ENCODE results near the gene TBC1D19. TPM values are rescaled to one million over a fixed set of nuclear protein-coding genes. Genes with fewer than 3 reads are reported as not detected.
"Not testable (repeated sequence)": the region's sequence is repeated elsewhere in the genome, so short reads cannot be mapped to it uniquely, and the experiment has no call there.

Gene TBC1D19
- total RNA-seq, 1 donor from 2014 or later = 5.2 TPM

- Mint-ChIP-seq H3K27me3 (no peaks in the 10 kb centered on the region), H3K27ac (no peak overlapping the region), H3K4me1 (no peaks in the 10 kb centered on the region), H3K9me3 (no peaks in the 10 kb centered on the region), H3K4me3 (no peak overlapping the region), H3K36me3 (ENCODE audit: low read depth) (peaks cover 9% of the 10 kb centered on the region)
- POLR2A ChIA-PET = no interaction called here
- ATAC-seq (ENCODE audit: low read depth) = no peak
- DNase-seq = no peak
- intact Hi-C loops (cut with micrococcal nuclease) = no loop called here
- CTCF ChIA-PET = no interaction called here
- TF ChIP-seq, protein P1, sequence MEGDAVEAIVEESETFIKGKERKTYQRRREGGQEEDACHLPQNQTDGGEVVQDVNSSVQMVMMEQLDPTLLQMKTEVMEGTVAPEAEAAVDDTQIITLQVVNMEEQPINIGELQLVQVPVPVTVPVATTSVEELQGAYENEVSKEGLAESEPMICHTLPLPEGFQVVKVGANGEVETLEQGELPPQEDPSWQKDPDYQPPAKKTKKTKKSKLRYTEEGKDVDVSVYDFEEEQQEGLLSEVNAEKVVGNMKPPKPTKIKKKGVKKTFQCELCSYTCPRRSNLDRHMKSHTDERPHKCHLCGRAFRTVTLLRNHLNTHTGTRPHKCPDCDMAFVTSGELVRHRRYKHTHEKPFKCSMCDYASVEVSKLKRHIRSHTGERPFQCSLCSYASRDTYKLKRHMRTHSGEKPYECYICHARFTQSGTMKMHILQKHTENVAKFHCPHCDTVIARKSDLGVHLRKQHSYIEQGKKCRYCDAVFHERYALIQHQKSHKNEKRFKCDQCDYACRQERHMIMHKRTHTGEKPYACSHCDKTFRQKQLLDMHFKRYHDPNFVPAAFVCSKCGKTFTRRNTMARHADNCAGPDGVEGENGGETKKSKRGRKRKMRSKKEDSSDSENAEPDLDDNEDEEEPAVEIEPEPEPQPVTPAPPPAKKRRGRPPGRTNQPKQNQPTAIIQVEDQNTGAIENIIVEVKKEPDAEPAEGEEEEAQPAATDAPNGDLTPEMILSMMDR (IDR thresholded peaks at IDR 0.05) = no peak
These were observed 87.1 kb downstream of the TBC1D19 start for GRCh38 chr4:26670903-26671537.

DNA sequence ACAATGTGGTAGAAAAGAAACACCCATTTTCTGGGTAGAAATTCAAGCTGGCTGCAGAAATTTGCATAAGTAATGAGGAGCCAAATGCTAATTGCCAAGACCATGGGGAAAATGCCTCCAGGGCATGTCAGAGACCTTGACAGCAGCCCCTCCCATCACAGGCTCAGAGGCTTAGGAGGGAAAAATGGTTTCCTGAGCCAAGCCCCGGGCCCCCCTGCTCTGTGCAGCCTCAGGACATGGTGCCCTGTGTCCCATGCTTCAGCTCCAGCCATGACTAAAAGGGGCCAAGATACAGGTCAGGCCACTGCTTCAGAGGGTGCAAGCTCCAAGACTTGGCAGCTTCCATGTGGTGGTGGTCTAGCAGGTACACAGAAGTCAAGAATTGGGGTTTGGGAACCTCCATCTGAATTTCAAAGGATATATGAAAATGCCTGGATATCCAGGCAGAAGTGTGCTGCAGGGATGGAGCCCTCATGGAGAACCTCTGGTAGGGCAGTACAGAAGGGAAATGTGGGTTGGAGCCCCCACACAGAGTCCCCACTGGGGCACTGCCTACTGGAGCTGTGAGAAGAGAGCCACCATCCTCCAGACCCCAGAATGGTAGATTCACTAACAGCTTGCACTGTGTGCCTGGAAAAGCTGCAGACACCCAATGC, 95.3 kb downstream of the TBC1D19 start:
- ATAC-seq (ENCODE audit: low read depth); H3K4me3 Mint-ChIP-seq; H3K27me3 Mint-ChIP-seq; CTCF ChIA-PET; intact Hi-C loops (cut with micrococcal nuclease); H3K4me1 Mint-ChIP-seq; POLR2A ChIA-PET; H3K27ac Mint-ChIP-seq; DNase-seq: not testable (repeated sequence)
- Mint-ChIP-seq H3K9me3 (peaks cover 32% of the 10 kb centered on the region), H3K36me3 (ENCODE audit: low read depth) (peaks cover 46% of the 10 kb centered on the region)

DNA sequence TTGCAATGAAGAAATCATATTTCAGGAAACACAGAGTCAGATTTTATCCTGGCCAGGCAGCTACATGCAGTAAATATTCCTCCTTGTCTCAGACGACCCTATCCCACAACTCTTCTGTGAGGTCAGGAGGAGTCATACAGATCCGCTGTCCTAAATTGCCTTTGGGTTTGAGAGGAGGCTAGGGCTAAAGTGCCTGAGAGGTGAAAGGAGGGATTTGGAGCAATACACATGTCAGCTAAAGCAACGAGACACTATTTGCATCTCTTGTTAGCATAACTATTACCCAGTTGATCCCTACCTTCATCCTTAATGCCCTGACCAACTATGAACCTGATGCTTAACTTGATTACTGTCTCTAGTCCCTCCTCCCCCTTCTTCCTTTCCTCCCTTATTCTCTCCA, 98.6 kb downstream of the TBC1D19 start:
- no peak for ATAC-seq (ENCODE audit: low read depth)
- intact Hi-C loops (cut with micrococcal nuclease) = no loop called here
- peaks cover 32% of the 10 kb centered on the region for H3K36me3 Mint-ChIP-seq (ENCODE audit: low read depth)

GRCh38 chr4:26685250-26685649, 101.4 kb downstream of the TBC1D19 start:
- H3K27ac Mint-ChIP-seq = no peak overlapping the region
- peaks cover 17% of the 10 kb centered on the region for H3K36me3 Mint-ChIP-seq (ENCODE audit: low read depth)
- H3K4me3 Mint-ChIP-seq = no peak overlapping the region
- TF ChIP-seq, protein P1 (IDR thresholded peaks at IDR 0.05) = no peak
- H3K27me3 Mint-ChIP-seq = no peaks in the 10 kb centered on the region
- intact Hi-C loops (cut with micrococcal nuclease) = no loop called here
- H3K9me3 Mint-ChIP-seq = peaks cover 5% of the 10 kb centered on the region
- ChIA-PET CTCF (no interaction called here), POLR2A (no interaction called here)
- DNase-seq (no peak), ATAC-seq (ENCODE audit: low read depth) (no peak)
- no peaks in the 10 kb centered on the region for H3K4me1 Mint-ChIP-seq

More for the DNA sequence above, 98.6 kb downstream of the TBC1D19 start:
- Mint-ChIP-seq H3K27ac (no peak overlapping the region), H3K4me1 (no peaks in the 10 kb centered on the region), H3K4me3 (no peak overlapping the region), H3K9me3 (peaks cover 26% of the 10 kb centered on the region), H3K27me3 (no peaks in the 10 kb centered on the region)
- TF ChIP-seq, protein P1 (IDR thresholded peaks at IDR 0.05) = no peak
- CTCF ChIA-PET = no interaction called here
- POLR2A ChIA-PET = no interaction called here
- no peak for DNase-seq

DNA sequence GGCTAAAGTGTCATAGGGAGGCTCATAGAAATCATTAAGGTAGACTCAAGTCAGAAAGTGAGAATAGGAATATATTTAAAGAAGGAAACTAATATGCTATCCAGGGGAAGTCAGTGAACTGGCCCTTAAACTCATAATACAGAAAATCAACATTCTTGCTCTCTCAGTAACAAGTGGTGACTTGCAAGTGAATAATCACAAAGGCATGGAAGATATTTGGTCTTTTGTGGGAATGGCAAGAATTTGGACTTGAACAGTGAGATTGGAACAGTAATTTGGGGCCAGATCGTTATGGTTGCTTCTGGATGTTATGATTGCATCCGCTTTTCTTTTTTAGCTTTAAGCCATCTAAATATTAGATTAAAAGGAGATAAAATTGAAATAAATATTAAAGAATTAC, 103.8 kb downstream of the TBC1D19 start:
- TF ChIP-seq, protein P1 (IDR thresholded peaks at IDR 0.05) = no peak
- Mint-ChIP-seq H3K27me3 (no peaks in the 10 kb centered on the region), H3K27ac (no peak overlapping the region), H3K4me3 (no peak overlapping the region), H3K36me3 (ENCODE audit: low read depth) (peaks cover 18% of the 10 kb centered on the region), H3K9me3 (no peaks in the 10 kb centered on the region), H3K4me1 (no peaks in the 10 kb centered on the region)
- no peak for DNase-seq
- ChIA-PET CTCF (no interaction called here), POLR2A (no interaction called here)
- intact Hi-C loops (cut with micrococcal nuclease) = no loop called here
- no peak for ATAC-seq (ENCODE audit: low read depth)

Measured in activated B cell treated with CpG ODN at 0.5 μM for 24 hours (primary cell).